ENCODE data around the gene IGF2R.

GRCh38 chr6:160054271-160054670 is 85.4 kb downstream of the IGF2R start:
- no peak for TF ChIP-seq CTCF (conservative IDR thresholded peaks at IDR 0.05; ENCODE audit: low read length)
- TF ChIP-seq EZH2phosphoT487 (IDR thresholded peaks at IDR 0.05; ENCODE audit: borderline replicate concordance, low read depth, low read length) = no peak
